Ovary (tissue), 9 donors: ENCODE data around the gene DPYSL3. TPM values are rescaled to one million over a fixed set of nuclear protein-coding genes. Genes with fewer than 3 reads are reported as not detected.

Experiments
- DNase-seq, 5 donors: peaks; one replicate each; pipeline ENCODE4 v3.0.0-alpha.2; 2019 to 2020
- H3K27ac ChIP-seq, 2 donors: fragments of 200-600 bp; one replicate each; pipeline versions ENCODE4 v1.5.1 to v1.8.0; 2019 to 2022
- H3K27me3 ChIP-seq: fragments of 200-600 bp; one replicate; pipeline ENCODE4 v1.8.0; 2022
- H3K36me3 ChIP-seq: fragments of 200-600 bp; sonication (generic); one replicate; pipeline ENCODE4 v1.5.1; 2019
- H3K4me1 ChIP-seq: one replicate; pipeline ENCODE4 v1.8.1; 2013; ENCODE audit warnings: mild to moderate bottlenecking, moderate library complexity; ENCODE audit not compliant: insufficient read depth
- H3K4me3 ChIP-seq: fragments of 200-600 bp; sonication (generic); one replicate; pipeline ENCODE4 v1.5.1; 2017
- H3K9me3 ChIP-seq, 2 donors: fragments of 200-600 bp in 1 of 2; sonication (generic) in 1 of 2; one replicate each; pipeline versions ENCODE4 v1.5.1 to v1.8.1; 2013 to 2019; ENCODE audit warnings: mild to moderate bottlenecking in 1 of 2, moderate library complexity in 1 of 2
- CTCF ChIP-seq, 3 donors: fragments of 450-650 bp in 2 of 3; fragments of 200-600 bp in 1 of 3; IDR thresholded peaks; one replicate each; pipeline versions ENCODE4 v1.5.1 to v1.8.0; 2016 to 2022; ENCODE audit warnings: antibody characterized with exemption in 3 of 3, mild to moderate bottlenecking in 1 of 3
- EP300 ChIP-seq: sonication (generic); formaldehyde crosslinking; IDR thresholded peaks from one replicate; pipeline ENCODE4 v1.6.1; 2017; ENCODE audit warnings: antibody characterized with exemption
- POLR2A ChIP-seq: fragments of 450-650 bp; IDR thresholded peaks from one replicate; pipeline ENCODE4 v1.6.1; 2017; ENCODE audit warnings: antibody characterized with exemption, mild to moderate bottlenecking, moderate library complexity
- WGBS, 3 donors: extraction: QIAGEN DNeasy Blood & Tissue Kit in 1 of 3; methylation state at CpG; one replicate each; pipeline versions ENCODE4 v1.1.5 to v1.1.7; 2013 to 2017; 5-methylcytosine and 5-hydroxymethylcytosine counted together
- intact Hi-C, 4 donors: fragments of 100-400 bp; cut with DNase I; formaldehyde crosslinking; loops; one replicate each; pipeline versions ENCODE4 v1.11.0 to v1.15.1; 2022 to 2023
- polyA plus RNA-seq, 2 donors: library from polyadenylated mRNA; stranded (reverse); fragments of 200-250 nt in 1 of 2; fragments of 350-450 nt in 1 of 2; fragmentation: Illumina TruSeq in 1 of 2; extraction: RNeasy Lipid Tissue Mini Kit (QIAGEN cat#74804) in 1 of 2; gene quantifications; one replicate each; pipeline ENCODE4 v1.2.3, GENCODE V29; 2013 to 2014
- total RNA-seq, 7 donors: library from RNA; depleted of rRNA in 2 of 7; stranded (reverse); fragments of >200 nt in 2 of 7; fragmentation: NEBNext Ultra II Directional in 3 of 7; extraction: Animal tissue kit (Norgen Biotek cat#: 25700) in 3 of 7; gene quantifications; one replicate each; pipeline versions ENCODE4 v1.1.0 to v1.2.4, GENCODE V29; 2016 to 2023
- donor health status: DM: no; HTN: no; CAD: no; lungs with moderate emphysema.
- donor health status: DM: no; HTN: no; CAD: no.
- donor health status: Bipolar disorder and iron deficiency.
- donor health status: DM: yes; HTN: yes; CAD: no.
- donor health status: DM: no; HTN: no; CAD: no.
- donor health status: DM: yes; HTN: yes; CAD: no.

Gene DPYSL3
- total and polyA plus RNA-seq, 9 donors: 77.9 to 606 (median 158) TPM

- H3K27ac ChIP-seq: no peak overlapping the region
- intact Hi-C loops: no loop called here
- no peaks in the 10 kb centered on the region for H3K27me3 ChIP-seq
- whole genome bisulfite sequencing, 3 donors: 89 to 98% (median 90%) methylated on average over 1 of the region's 1 CpG
- no peaks in the 10 kb centered on the region for H3K4me1 ChIP-seq
- no peaks in the 10 kb centered on the region for H3K36me3 ChIP-seq
- H3K4me3 ChIP-seq: no peak overlapping the region
- no peak for TF ChIP-seq EP300
- no peak for TF ChIP-seq CTCF (IDR thresholded peaks at IDR 0.05)
- TF ChIP-seq POLR2A: no peak
- DNase-seq: no peak
- no peaks in the 10 kb centered on the region for H3K9me3 ChIP-seq
Observed at GRCh38 chr5:147467973-147468508, 41.8 kb downstream of the DPYSL3 start.

DNA sequence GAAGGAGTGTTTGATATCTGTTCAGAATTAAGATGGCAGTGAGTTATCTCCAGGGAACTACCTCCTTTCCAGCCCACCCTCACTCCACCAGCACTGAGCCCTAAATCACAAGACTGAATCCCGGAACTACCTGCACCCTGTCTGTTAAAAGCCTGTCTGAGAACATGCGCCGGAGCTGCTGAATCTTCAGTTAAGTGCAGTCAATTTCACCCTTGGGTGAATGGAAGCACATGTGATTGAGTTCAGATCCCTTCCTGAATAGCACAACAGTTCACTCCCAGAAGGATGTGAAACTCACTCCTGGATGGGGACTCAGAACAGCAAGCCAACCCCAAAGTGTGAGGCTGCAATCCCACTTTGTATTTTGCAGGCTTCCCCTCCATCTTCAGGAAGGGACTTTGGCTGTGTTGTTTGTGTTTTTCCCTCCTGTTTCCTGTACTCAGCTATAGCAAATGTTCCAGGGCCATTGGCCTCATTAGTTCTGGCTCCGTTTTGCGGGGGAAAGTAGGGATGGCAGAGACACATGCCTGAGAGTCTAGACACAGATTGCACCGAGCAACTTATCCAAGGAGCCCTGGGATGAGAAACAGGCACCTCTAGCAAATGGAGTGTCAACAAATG, 43.4 kb downstream of the DPYSL3 start:
- no peak for DNase-seq
- Histone ChIP-seq H3K4me3 (no peak overlapping the region), H3K4me1 (no peaks in the 10 kb centered on the region), H3K27ac (no peak overlapping the region), H3K36me3 (no peaks in the 10 kb centered on the region), H3K9me3 (no peaks in the 10 kb centered on the region), H3K27me3 (no peaks in the 10 kb centered on the region)
- intact Hi-C loops: no loop called here
- 43 to 56% (median 55%) methylated on average over 6 of the region's 6 CpGs for WGBS, 3 donors
- TF ChIP-seq CTCF (IDR thresholded peaks at IDR 0.05) (no peak), POLR2A (no peak), EP300 (no peak)

- H3K36me3 ChIP-seq: no peaks in the 10 kb centered on the region
- intact Hi-C loops: no loop called here
- H3K4me3 ChIP-seq: no peak overlapping the region
- H3K27ac ChIP-seq: no peak overlapping the region
- TF ChIP-seq EP300 (no peak), CTCF (IDR thresholded peaks at IDR 0.05) (no peak), POLR2A (no peak)
- 62 to 91% (median 85%) methylated on average over 3 of the region's 3 CpGs for WGBS, 3 donors
- DNase-seq: no peak
- no peaks in the 10 kb centered on the region for H3K4me1 ChIP-seq
- no peaks in the 10 kb centered on the region for H3K27me3 ChIP-seq
- no peaks in the 10 kb centered on the region for H3K9me3 ChIP-seq
Observed at GRCh38 chr5:147465747-147466146, 44.1 kb downstream of the DPYSL3 start.

- Histone ChIP-seq H3K27me3 (no peaks in the 10 kb centered on the region), H3K9me3 (no peaks in the 10 kb centered on the region), H3K36me3 (no peaks in the 10 kb centered on the region), H3K4me1 (peaks cover 2% of the 10 kb centered on the region), H3K27ac (no peak overlapping the region), H3K4me3 (no peak overlapping the region)
- 77 to 83% (median 82%) methylated on average over 5 of the region's 5 CpGs for WGBS, 3 donors
- intact Hi-C loops: no loop called here
- no peak for DNase-seq
- TF ChIP-seq EP300 (no peak), CTCF (IDR thresholded peaks at IDR 0.05) (peak in 1 of 3 donors; percentile 11), POLR2A (no peak)
Observed at GRCh38 chr5:147464211-147464610, 45.7 kb downstream of the DPYSL3 start.
